ENCODE data around the gene TGOLN2. TPM values are rescaled to one million over a fixed set of nuclear protein-coding genes. Genes with fewer than 3 reads are reported as not detected.

TGOLN2 gene
- total and polyA plus RNA-seq, 2 experiments from 2014 or later, result 51.1 to 66.5 TPM

GRCh38 chr2:85357736-85358135 is 29.9 kb upstream of the TGOLN2 start:
- H3K4me3 ChIP-seq, result no peak overlapping the region
- peaks cover 31% of the 10 kb centered on the region for H3K79me2 ChIP-seq
- TF ChIP-seq CTCF (IDR thresholded peaks at IDR 0.05; ENCODE audit: poor library complexity), result no peak
- no peak for TF ChIP-seq EZH2 (IDR thresholded peaks at IDR 0.05; ENCODE audit: borderline replicate concordance)
- no peak for TF ChIP-seq EZH2phosphoT487 (IDR thresholded peaks at IDR 0.05; ENCODE audit: low read depth, severe bottlenecking, unreplicated experiment)
- H3K9me2 ChIP-seq (replicated peaks; ENCODE audit: insufficient read depth), result no peaks in the 10 kb centered on the region
- H2AFZ ChIP-seq, result no peak overlapping the region
- 92% methylated on average over 3 of the region's 3 CpGs for WGBS (ENCODE audit: low lambda C conversion rate, missing lambda C conversion rate)
- no peaks in the 10 kb centered on the region for H3K9me3 ChIP-seq (ENCODE audit: low read depth)
- no peaks in the 10 kb centered on the region for H4K20me1 ChIP-seq (ENCODE audit: insufficient read depth, poor library complexity, severe bottlenecking)
- no peak overlapping the region for H3K4me2 ChIP-seq
- DNase-seq (ENCODE audit: low spot score), result no peak
- H3K4me1 ChIP-seq (ENCODE audit: insufficient read depth), result peaks cover 9% of the 10 kb centered on the region
- H3K27me3 ChIP-seq, result no peaks in the 10 kb centered on the region
- no peaks in the 10 kb centered on the region for H3K36me3 ChIP-seq (replicated peaks; ENCODE audit: insufficient read depth, low read depth)
- H3K27ac ChIP-seq, result no peak overlapping the region

- Histone ChIP-seq H4K20me1 (ENCODE audit: insufficient read depth, poor library complexity, severe bottlenecking) (no peaks in the 10 kb centered on the region), H3K9me3 (ENCODE audit: low read depth) (no peaks in the 10 kb centered on the region), H2AFZ (no peak overlapping the region), H3K9me2 (replicated peaks; ENCODE audit: insufficient read depth) (no peaks in the 10 kb centered on the region), H3K27me3 (no peaks in the 10 kb centered on the region), H3K4me3 (no peak overlapping the region), H3K79me2 (peaks cover 44% of the 10 kb centered on the region), H3K27ac (no peak overlapping the region), H3K36me3 (replicated peaks; ENCODE audit: insufficient read depth, low read depth) (no peaks in the 10 kb centered on the region), H3K4me1 (ENCODE audit: insufficient read depth) (peaks cover 10% of the 10 kb centered on the region), H3K4me2 (no peak overlapping the region)
- WGBS (ENCODE audit: low lambda C conversion rate, missing lambda C conversion rate), result 98% methylated on average over 2 of the region's 2 CpGs
- DNase-seq (ENCODE audit: low spot score), result no peak
- TF ChIP-seq EZH2phosphoT487 (IDR thresholded peaks at IDR 0.05; ENCODE audit: low read depth, severe bottlenecking, unreplicated experiment), result no peak
- no peak for TF ChIP-seq CTCF (IDR thresholded peaks at IDR 0.05; ENCODE audit: poor library complexity)
- no peak for TF ChIP-seq EZH2 (IDR thresholded peaks at IDR 0.05; ENCODE audit: borderline replicate concordance)
Observed at GRCh38 chr2:85356186-85356585, 28.4 kb upstream of the TGOLN2 start.

GRCh38 chr2:85355521-85355920 is 27.7 kb upstream of the TGOLN2 start:
- Histone ChIP-seq H3K27me3 (no peaks in the 10 kb centered on the region), H3K36me3 (replicated peaks; ENCODE audit: insufficient read depth, low read depth) (no peaks in the 10 kb centered on the region), H3K9me2 (replicated peaks; ENCODE audit: insufficient read depth) (no peaks in the 10 kb centered on the region), H3K4me3 (peak overlapping the region; percentile 59), H3K27ac (peak overlapping the region; percentile 62), H4K20me1 (ENCODE audit: insufficient read depth, poor library complexity, severe bottlenecking) (no peaks in the 10 kb centered on the region), H3K4me1 (ENCODE audit: insufficient read depth) (peaks cover 10% of the 10 kb centered on the region), H3K4me2 (peak overlapping the region; percentile 91), H3K9me3 (ENCODE audit: low read depth) (no peaks in the 10 kb centered on the region), H2AFZ (peak overlapping the region; percentile 78), H3K79me2 (peaks cover 44% of the 10 kb centered on the region)
- no peak for TF ChIP-seq EZH2phosphoT487 (IDR thresholded peaks at IDR 0.05; ENCODE audit: low read depth, severe bottlenecking, unreplicated experiment)
- TF ChIP-seq CTCF (IDR thresholded peaks at IDR 0.05; ENCODE audit: poor library complexity), result no peak
- no peak for TF ChIP-seq EZH2 (IDR thresholded peaks at IDR 0.05; ENCODE audit: borderline replicate concordance)
- DNase-seq (ENCODE audit: low spot score), result no peak
- 89% methylated on average over 3 of the region's 3 CpGs for WGBS (ENCODE audit: low lambda C conversion rate, missing lambda C conversion rate)

- H3K27me3 ChIP-seq, result no peaks in the 10 kb centered on the region
- H3K9me3 ChIP-seq (ENCODE audit: low read depth), result no peaks in the 10 kb centered on the region
- TF ChIP-seq EZH2 (IDR thresholded peaks at IDR 0.05; ENCODE audit: borderline replicate concordance), result no peak
- TF ChIP-seq EZH2phosphoT487 (IDR thresholded peaks at IDR 0.05; ENCODE audit: low read depth, severe bottlenecking, unreplicated experiment), result no peak
- no peak for TF ChIP-seq CTCF (IDR thresholded peaks at IDR 0.05; ENCODE audit: poor library complexity)
- peaks cover 10% of the 10 kb centered on the region for H3K4me1 ChIP-seq (ENCODE audit: insufficient read depth)
- H3K4me2 ChIP-seq, result peak overlapping the region; percentile 91
- no peak for DNase-seq (ENCODE audit: low spot score)
- H3K4me3 ChIP-seq, result peak overlapping the region; percentile 59
- H3K27ac ChIP-seq, result peak overlapping the region; percentile 62
- peaks cover 44% of the 10 kb centered on the region for H3K79me2 ChIP-seq
- H3K36me3 ChIP-seq (replicated peaks; ENCODE audit: insufficient read depth, low read depth), result no peaks in the 10 kb centered on the region
- peak overlapping the region; percentile 78 for H2AFZ ChIP-seq
- no peaks in the 10 kb centered on the region for H3K9me2 ChIP-seq (replicated peaks; ENCODE audit: insufficient read depth)
- WGBS (ENCODE audit: low lambda C conversion rate, missing lambda C conversion rate), result 17% methylated on average over 10 of the region's 10 CpGs
- H4K20me1 ChIP-seq (ENCODE audit: insufficient read depth, poor library complexity, severe bottlenecking), result no peaks in the 10 kb centered on the region
Observed at GRCh38 chr2:85355073-85355410, 27.3 kb upstream of the TGOLN2 start.

Measured in hepatocyte (in vitro differentiated cells).